T-helper 1 cell (primary cell): ENCODE results near the gene FAM24A.
A peak's percentile ranks its signal among the peaks of the same experiment; 100 is the strongest.
"Not testable (repeated sequence)": the region's sequence is repeated elsewhere in the genome, so short reads cannot be mapped to it uniquely, and the experiment has no call there.

ENCODE experiments used
- DNase-seq, 5 donors: peaks; one replicate each; pipeline ENCODE4 v3.0.0-alpha.2; 2012 to 2020
- total RNA-seq, 4 donors: gene quantifications; one replicate each; lab custom pipeline; 2026; lab: John Stamatoyannopoulos, UW

FAM24A gene, protein sequence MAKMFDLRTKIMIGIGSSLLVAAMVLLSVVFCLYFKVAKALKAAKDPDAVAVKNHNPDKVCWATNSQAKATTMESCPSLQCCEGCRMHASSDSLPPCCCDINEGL
- total RNA-seq, result 0 reads per million in 4 donors

GRCh38 chr10:122910310-122910709, at the start of gene FAM24A:
TSS of gene FAM24A (plus strand) at chr10:122910610. CDS start at chr10:122911635, 1,025 bp downstream.
- no peak for DNase-seq

DNA sequence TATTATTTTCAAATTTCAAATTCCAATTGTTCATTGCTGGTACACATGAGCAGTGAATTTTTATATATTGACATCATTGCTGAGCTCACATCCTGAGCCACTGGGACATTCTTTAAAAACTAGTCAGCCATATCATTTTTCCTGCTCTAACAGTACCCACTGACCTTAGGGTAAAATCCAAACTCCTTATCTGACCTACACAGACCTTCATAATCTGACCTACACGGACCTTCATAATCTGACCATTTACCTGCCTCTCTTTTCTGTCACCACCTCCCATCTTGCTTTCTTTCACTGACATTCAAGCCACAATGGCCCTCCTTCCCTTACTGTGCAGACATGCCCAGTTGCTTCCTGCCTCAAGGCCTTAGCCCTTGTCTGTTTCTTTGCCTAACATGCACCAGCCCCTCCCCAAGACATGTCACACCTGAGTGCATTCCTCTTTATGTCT, 48.7 kb upstream of the FAM24A start:
- no peak for DNase-seq

- no peak for DNase-seq
Measured at GRCh38 chr10:122863216-122864193, 46.9 kb upstream of the FAM24A start.

- DNase-seq, result no peak
Measured at GRCh38 chr10:122864194-122864592, 46.2 kb upstream of the FAM24A start.

DNA sequence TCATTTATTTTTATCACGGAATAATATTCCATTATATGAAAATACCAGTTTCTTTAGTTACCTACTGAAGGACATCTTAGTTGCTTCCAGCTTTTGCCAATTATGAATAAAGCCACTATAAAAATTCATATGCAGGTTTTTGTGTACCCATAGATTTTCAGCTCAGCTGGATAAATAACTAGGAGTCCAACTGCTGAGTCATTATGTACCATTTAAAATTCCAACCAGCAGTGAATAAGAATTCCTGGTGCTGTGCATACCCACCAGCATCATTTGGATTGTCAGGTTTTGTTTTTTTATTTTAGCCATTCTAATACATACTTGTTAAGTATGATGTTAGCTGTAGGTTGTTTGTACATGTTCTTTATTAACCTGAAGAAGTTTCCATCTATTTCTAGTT, 45.5 kb upstream of the FAM24A start:
- no peak for DNase-seq

GRCh38 chr10:122866757-122867482, 43.5 kb upstream of the FAM24A start:
- DNase-seq, result not testable (repeated sequence)

DNA sequence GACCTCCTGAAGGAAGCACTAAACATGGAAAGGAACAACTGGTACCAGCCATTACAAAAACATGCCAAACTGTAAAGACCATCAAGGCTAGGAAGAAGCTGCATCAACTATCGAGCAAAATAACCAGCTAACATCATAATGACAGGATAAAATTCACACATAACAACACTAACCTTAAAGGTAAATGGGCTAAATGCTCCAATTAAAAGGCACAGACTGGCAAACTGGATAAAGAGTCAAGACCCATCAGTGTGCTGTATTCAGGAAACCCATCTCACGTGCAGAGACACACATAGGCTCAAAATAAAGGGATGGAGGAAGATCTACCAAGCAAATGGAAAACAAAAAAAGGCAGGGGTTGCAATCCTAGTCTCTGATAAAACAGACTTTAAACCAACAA, 41.6 kb upstream of the FAM24A start:
- DNase-seq, result not testable (repeated sequence)

- DNase-seq, result not testable (repeated sequence)
Measured at GRCh38 chr10:122871947-122872346, 38.5 kb upstream of the FAM24A start.

GRCh38 chr10:122875843-122876466, 34.5 kb upstream of the FAM24A start:
- DNase-seq, result no peak

DNA sequence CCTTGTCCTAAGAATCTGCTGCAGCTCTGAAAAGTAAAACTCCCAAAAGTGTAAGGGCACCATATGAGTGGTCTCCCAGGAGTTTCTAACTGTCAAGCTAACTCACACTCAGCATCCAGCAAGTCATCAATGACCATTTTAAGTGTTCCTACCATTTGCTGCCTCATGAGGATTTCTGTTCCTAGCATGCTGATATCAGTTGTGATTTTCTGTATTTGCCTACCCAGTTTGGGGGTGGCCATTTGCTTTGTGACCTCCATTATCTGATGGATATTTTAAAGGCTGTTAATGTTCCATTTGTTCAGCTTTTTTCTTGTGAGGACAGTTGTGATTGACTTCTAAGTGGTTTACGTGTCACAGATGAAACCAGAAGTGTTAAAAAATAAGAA, 33.9 kb upstream of the FAM24A start:
- no peak for DNase-seq

- no peak for DNase-seq
Measured at GRCh38 chr10:122877264-122877663, 33.1 kb upstream of the FAM24A start.

DNA sequence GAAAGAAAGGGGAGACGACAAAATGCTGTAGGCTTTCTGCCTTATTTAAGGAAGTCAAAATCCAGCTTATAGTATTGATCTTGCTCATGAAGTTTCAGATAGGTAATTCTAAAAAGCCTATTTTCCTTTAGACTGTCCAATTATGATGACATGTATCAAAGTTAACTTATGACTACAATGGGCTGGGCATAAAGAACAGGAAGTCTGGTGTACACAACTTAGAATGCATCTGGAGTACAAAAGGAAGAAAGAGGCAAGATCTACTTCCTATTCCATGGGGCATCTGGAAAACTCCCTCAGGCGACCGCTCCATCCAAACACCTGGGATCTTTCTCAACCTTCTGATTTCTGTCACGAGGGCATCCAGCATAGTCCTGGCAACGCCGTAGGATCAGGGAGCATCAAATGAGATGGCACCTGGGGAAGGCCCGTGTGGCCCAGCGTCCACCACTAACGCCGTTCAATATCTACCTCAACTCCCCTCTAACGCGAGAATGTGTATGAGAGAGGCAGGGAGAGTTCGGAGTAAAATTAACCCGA, 31.5 kb upstream of the FAM24A start:
- peak in 1 of 5 donors; percentile 32 for DNase-seq

- peak; percentile 89 to 96 (median 94) for DNase-seq
Measured at GRCh38 chr10:122879339-122880273, 30.8 kb upstream of the FAM24A start, which contains the start of gene FAM24B. TSS of gene FAM24B (minus strand) at chr10:122879581. CDS start at chr10:122850515, 29,066 bp downstream.

DNA sequence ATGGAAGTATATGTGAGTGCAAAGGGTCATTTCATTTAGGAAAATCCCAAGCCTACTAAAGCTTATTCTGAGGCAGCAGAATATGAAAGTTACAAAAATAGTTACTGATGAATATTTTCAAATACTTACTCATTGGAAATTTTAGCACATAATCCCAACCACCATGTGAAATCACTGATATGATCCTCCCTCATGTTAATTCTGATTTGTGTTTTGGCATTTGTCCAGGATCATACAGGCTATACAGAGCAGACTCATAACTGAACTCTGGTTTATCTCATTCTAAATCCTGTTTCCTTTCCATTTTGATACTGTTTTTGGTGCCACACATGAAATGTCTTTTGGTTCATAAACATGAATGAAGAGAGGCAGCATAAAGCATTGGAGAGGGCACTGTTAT, 27.6 kb upstream of the FAM24A start:
- DNase-seq, result peak in 1 of 5 donors; percentile 3

- DNase-seq, result no peak
Measured at GRCh38 chr10:122884166-122884565, 26.2 kb upstream of the FAM24A start.

GRCh38 chr10:122894261-122894944, 16.0 kb upstream of the FAM24A start:
- no peak for DNase-seq

GRCh38 chr10:122903861-122904260, 6.5 kb upstream of the FAM24A start:
- not testable (repeated sequence) for DNase-seq

- DNase-seq, result peak in 4 of 5 donors; percentile 13 to 51 (median 28)
Measured at GRCh38 chr10:122911889-122912484, 1.6 kb downstream of the FAM24A start.

GRCh38 chr10:122915700-122916099, 5.3 kb downstream of the FAM24A start:
- DNase-seq, result no peak

GRCh38 chr10:122930140-122930539, 19.7 kb downstream of the FAM24A start:
- DNase-seq, result no peak
